ENCODE results near the gene TMEM245.
A peak's percentile ranks its signal among the peaks of the same experiment; 100 is the strongest.

TMEM245 gene

DNA sequence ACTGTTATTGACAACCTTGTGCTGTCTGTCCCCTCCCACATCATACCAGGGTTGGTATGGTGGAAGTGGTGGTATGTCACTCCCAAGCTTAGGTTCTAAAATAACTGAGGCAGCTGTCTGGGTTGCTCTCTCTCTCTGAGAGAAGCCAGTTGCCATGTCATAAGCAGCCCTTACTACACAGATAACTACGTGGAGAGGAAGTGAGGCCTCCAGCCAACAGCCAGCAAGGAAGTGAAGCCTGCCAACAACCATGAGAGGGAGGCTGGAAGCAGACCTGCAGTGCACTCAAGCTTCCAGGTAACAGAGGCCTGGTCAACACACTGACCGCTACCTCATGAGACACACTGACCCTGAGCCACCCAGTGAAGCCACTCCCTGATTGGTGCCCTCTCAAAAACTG lies 125.1 kb downstream of the TMEM245 start:
- no peak overlapping the region for H3K27ac ChIP-seq
- in situ Hi-C loops (cut with HindIII; ENCODE audit: low pct_ligation_motif_present, low sequenced_read_pairs): no loop called here

DNA sequence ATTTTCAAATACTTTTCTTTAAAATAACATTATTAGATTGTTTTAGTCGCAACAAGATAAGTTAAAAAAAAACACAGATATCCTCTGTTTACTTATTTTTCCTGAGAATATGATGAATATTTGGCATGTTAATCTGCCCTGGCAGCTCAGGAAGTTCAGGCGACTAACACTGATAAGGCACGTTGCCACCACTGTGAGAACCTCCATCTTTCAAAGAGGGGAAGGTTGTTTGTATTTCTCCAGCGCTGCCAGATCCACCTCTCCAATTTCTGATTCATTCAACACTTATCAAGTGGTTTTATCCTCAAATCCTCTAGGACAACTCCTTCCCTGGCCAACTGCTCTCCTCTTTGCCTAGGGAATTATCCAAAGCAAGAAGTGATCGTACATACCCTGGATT lies 128.3 kb downstream of the TMEM245 start:
- in situ Hi-C loops (cut with HindIII; ENCODE audit: low pct_ligation_motif_present, low sequenced_read_pairs): no loop called here
- Histone ChIP-seq H3K36me3 (replicated peaks) (no peaks in the 10 kb centered on the region), H3K27ac (peak overlapping the region; percentile 60), H3K4me3 (ENCODE audit: low read depth, low read length) (no peak overlapping the region), H3K27me3 (replicated peaks) (no peaks in the 10 kb centered on the region)
- DNase-seq: peak; percentile 47
- TF ChIP-seq, protein P1, sequence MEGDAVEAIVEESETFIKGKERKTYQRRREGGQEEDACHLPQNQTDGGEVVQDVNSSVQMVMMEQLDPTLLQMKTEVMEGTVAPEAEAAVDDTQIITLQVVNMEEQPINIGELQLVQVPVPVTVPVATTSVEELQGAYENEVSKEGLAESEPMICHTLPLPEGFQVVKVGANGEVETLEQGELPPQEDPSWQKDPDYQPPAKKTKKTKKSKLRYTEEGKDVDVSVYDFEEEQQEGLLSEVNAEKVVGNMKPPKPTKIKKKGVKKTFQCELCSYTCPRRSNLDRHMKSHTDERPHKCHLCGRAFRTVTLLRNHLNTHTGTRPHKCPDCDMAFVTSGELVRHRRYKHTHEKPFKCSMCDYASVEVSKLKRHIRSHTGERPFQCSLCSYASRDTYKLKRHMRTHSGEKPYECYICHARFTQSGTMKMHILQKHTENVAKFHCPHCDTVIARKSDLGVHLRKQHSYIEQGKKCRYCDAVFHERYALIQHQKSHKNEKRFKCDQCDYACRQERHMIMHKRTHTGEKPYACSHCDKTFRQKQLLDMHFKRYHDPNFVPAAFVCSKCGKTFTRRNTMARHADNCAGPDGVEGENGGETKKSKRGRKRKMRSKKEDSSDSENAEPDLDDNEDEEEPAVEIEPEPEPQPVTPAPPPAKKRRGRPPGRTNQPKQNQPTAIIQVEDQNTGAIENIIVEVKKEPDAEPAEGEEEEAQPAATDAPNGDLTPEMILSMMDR (IDR thresholded peaks at IDR 0.05; ENCODE audit: low read depth, low read length, missing control alignments): no peak

More for the DNA sequence above, 125.1 kb downstream of the TMEM245 start:
- no peaks in the 10 kb centered on the region for H3K36me3 ChIP-seq (replicated peaks)
- peak; percentile 52 for DNase-seq
- no peak overlapping the region for H3K4me3 ChIP-seq (ENCODE audit: low read depth, low read length)
- TF ChIP-seq, protein P1 (IDR thresholded peaks at IDR 0.05; ENCODE audit: low read depth, low read length, missing control alignments): no peak
- no peaks in the 10 kb centered on the region for H3K27me3 ChIP-seq (replicated peaks)

DNA sequence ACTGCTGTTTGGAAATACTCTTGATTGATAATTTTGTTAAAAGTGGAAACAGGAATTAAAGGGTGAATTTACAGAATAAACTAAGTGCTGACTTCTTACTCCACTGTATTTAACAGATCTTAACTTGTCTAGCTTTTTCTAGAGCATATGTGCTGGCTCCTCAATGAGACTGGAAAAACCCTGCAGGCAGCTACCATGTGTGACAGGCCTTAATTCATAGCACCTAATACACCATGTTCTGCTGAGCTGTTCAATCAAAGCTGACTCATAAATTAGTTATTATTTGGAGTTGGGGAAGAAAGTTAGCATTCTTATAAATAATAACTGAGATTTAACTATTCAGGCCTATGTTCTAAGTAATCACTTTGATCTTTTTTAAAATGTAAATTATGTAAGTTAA lies 135.9 kb downstream of the TMEM245 start:
- Histone ChIP-seq H3K4me3 (ENCODE audit: low read depth, low read length) (no peak overlapping the region), H3K27ac (no peak overlapping the region), H3K27me3 (replicated peaks) (no peaks in the 10 kb centered on the region), H3K36me3 (replicated peaks) (peaks cover 8% of the 10 kb centered on the region)
- DNase-seq: no peak
- in situ Hi-C loops (cut with HindIII; ENCODE audit: low pct_ligation_motif_present, low sequenced_read_pairs): no loop called here
- TF ChIP-seq, protein P1 (IDR thresholded peaks at IDR 0.05; ENCODE audit: low read depth, low read length, missing control alignments): no peak

DNA sequence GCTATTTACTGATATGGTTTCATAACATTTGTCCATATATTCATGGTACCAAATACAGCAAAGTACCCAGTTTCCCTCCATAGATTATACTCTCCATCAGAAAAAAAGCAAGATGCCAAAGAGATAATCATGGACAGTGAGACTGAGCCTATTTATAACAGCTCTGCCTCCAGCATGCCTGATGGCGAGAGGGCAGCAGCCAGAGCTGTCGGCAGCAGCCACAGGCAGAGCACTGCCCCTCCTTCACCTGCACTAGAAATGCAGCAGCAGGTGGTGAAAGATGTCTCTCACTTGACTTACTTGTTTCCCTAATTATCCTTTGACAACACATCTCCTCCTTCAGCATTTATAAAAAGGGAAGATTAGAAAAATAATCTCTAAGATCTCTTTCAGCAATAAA lies 138.9 kb downstream of the TMEM245 start:
- H3K4me3 ChIP-seq (ENCODE audit: low read depth, low read length): no peak overlapping the region
- TF ChIP-seq, protein P1 (IDR thresholded peaks at IDR 0.05; ENCODE audit: low read depth, low read length, missing control alignments): no peak
- in situ Hi-C loops (cut with HindIII; ENCODE audit: low pct_ligation_motif_present, low sequenced_read_pairs): no loop called here
- peaks cover 14% of the 10 kb centered on the region for H3K36me3 ChIP-seq (replicated peaks)
- no peak overlapping the region for H3K27ac ChIP-seq
- no peaks in the 10 kb centered on the region for H3K27me3 ChIP-seq (replicated peaks)
- DNase-seq: no peak

DNA sequence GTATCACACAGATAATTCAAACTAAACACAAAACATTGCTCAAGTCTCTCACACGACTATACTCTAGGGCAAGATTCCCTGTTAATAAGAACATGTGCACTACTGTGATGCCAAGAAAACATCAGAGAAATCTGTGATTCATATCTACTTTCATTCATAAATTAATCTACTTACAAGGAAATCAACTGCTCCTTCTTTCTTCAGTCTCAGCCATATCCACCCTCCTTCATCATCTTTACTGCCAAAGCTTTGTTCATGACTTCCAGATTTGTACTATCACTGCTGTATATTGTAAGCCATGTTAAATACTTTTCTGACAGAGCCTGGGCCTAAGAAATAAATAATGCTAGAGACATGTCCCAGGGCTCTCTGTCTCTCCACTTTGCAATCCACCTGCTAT lies 141.5 kb downstream of the TMEM245 start:
- no peak overlapping the region for H3K27ac ChIP-seq
- peaks cover 14% of the 10 kb centered on the region for H3K36me3 ChIP-seq (replicated peaks)
- no peaks in the 10 kb centered on the region for H3K27me3 ChIP-seq (replicated peaks)
- TF ChIP-seq, protein P1 (IDR thresholded peaks at IDR 0.05; ENCODE audit: low read depth, low read length, missing control alignments): no peak
- DNase-seq: no peak
- in situ Hi-C loops (cut with HindIII; ENCODE audit: low pct_ligation_motif_present, low sequenced_read_pairs): no loop called here
- no peak overlapping the region for H3K4me3 ChIP-seq (ENCODE audit: low read depth, low read length)

DNA sequence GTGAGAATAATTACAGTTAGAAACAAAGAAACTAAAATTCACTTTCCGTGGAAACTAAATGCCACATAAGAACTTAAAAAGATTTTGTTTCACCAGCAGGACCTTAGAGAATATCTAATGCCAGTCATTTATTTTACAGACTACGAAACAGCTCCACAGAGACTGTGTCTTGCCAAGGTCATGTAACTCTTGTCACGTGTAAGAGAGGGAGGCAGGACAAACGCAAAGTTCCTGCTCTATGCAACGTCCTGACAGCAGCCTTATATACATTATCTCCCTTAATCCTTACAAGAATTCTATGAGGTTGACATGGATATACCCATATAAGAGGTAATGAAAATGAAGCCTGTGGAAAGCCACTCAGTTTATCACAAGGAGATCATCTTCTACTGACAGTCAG lies 145.9 kb downstream of the TMEM245 start:
- Histone ChIP-seq H3K4me3 (ENCODE audit: low read depth, low read length) (no peak overlapping the region), H3K27ac (no peak overlapping the region), H3K27me3 (replicated peaks) (no peaks in the 10 kb centered on the region), H3K36me3 (replicated peaks) (peaks cover 12% of the 10 kb centered on the region)
- DNase-seq: no peak
- TF ChIP-seq, protein P1 (IDR thresholded peaks at IDR 0.05; ENCODE audit: low read depth, low read length, missing control alignments): no peak
- in situ Hi-C loops (cut with HindIII; ENCODE audit: low pct_ligation_motif_present, low sequenced_read_pairs): no loop called here
